H9 (cell line): ENCODE data around the gene MARCHF3. TPM values are rescaled to one million over a fixed set of nuclear protein-coding genes. Genes with fewer than 3 reads are reported as not detected.

Experiments
- DNase-seq: peaks from one replicate; pipeline ENCODE4 v3.0.0-alpha.2; 2017
- H2AFZ ChIP-seq: one replicate; pipeline ENCODE4 v1.6.1; 2013; ENCODE audit warnings: mild to moderate bottlenecking, low read length, control low read depth, moderate library complexity
- H2AK5ac ChIP-seq: 2 replicates; pipeline ENCODE4 v1.6.1; 2013; ENCODE audit warnings: low read length, control low read depth, mixed read lengths; ENCODE audit not compliant: insufficient read length
- H2BK120ac ChIP-seq: one replicate; pipeline ENCODE4 v1.6.1; 2013; ENCODE audit warnings: low read depth, mild to moderate bottlenecking, low read length, control low read depth, inconsistent platforms; ENCODE audit not compliant: poor library complexity, severe bottlenecking
- H2BK12ac ChIP-seq: 2 replicates; pipeline ENCODE4 v1.6.1; 2013; ENCODE audit warnings: low read length, control low read depth, mixed read lengths, low read depth; ENCODE audit not compliant: insufficient read length
- H2BK15ac ChIP-seq: 2 replicates; pipeline ENCODE4 v1.6.1; 2013; ENCODE audit warnings: low read depth, low read length, control low read depth
- H2BK20ac ChIP-seq: one replicate; pipeline ENCODE4 v1.6.1; 2013; ENCODE audit warnings: low read depth, mild to moderate bottlenecking, low read length, control low read depth, inconsistent platforms; ENCODE audit not compliant: poor library complexity, severe bottlenecking
- H2BK5ac ChIP-seq: 2 replicates; pipeline ENCODE4 v1.6.1; 2013; ENCODE audit warnings: low read length, control low read depth, mixed read lengths; ENCODE audit not compliant: insufficient read length
- H3K14ac ChIP-seq: 2 replicates; pipeline ENCODE4 v1.6.1; 2013; ENCODE audit warnings: low read length, control low read depth; ENCODE audit not compliant: insufficient read depth
- H3K18ac ChIP-seq: 2 replicates; pipeline ENCODE4 v1.6.1; 2013; ENCODE audit warnings: low read depth, mild to moderate bottlenecking, mixed read lengths, low read length, control low read depth; ENCODE audit not compliant: insufficient read length
- H3K23ac ChIP-seq: 2 replicates; pipeline ENCODE4 v1.6.1; 2013; ENCODE audit warnings: low read length, control low read depth, mixed read lengths, low read depth; ENCODE audit not compliant: insufficient read length
- H3K23me2 ChIP-seq: 2 replicates; pipeline ENCODE4 v1.6.1; 2013; ENCODE audit warnings: low read depth, mild to moderate bottlenecking, mixed read lengths, low read length, control low read depth; ENCODE audit not compliant: insufficient read length, poor library complexity, severe bottlenecking
- H3K27ac ChIP-seq: 2 replicates; pipeline ENCODE4 v1.5.1; 2013; ENCODE audit warnings: low read length, control low read depth, mixed read lengths, low read depth; ENCODE audit not compliant: insufficient read length
- H3K27me3 ChIP-seq: 2 replicates; pipeline ENCODE4 v1.6.1; 2013; ENCODE audit warnings: low read length, control low read depth, inconsistent platforms; ENCODE audit not compliant: insufficient read depth
- H3K4ac ChIP-seq: 2 replicates; pipeline ENCODE4 v1.6.1; 2013; ENCODE audit warnings: low read depth, mild to moderate bottlenecking, control low read depth, inconsistent platforms, low read length, moderate library complexity
- H3K4me1 ChIP-seq: 2 replicates; pipeline ENCODE4 v1.6.1; 2013; ENCODE audit warnings: low read length, control low read depth, inconsistent platforms; ENCODE audit not compliant: insufficient read depth
- H3K4me2 ChIP-seq: 2 replicates; pipeline ENCODE4 v1.6.1; 2013; ENCODE audit warnings: low read length, control low read depth, mixed read lengths; ENCODE audit not compliant: insufficient read length, insufficient read depth
- H3K56ac ChIP-seq: 2 replicates; pipeline ENCODE4 v1.6.1; 2013; ENCODE audit warnings: low read depth, mild to moderate bottlenecking, mixed read lengths, low read length, control low read depth; ENCODE audit not compliant: insufficient read length
- H3K79me1 ChIP-seq: 2 replicates; pipeline ENCODE4 v1.6.1; 2013; ENCODE audit warnings: low read depth, mild to moderate bottlenecking, moderate library complexity, low read length, control low read depth, inconsistent platforms; ENCODE audit not compliant: insufficient read depth, poor library complexity, severe bottlenecking
- H3K79me2 ChIP-seq: 2 replicates; pipeline ENCODE4 v1.6.1; 2013; ENCODE audit warnings: low read length, control low read depth, inconsistent platforms; ENCODE audit not compliant: insufficient read depth
- H3K9ac ChIP-seq: 2 replicates; pipeline ENCODE4 v1.6.1; 2013; ENCODE audit warnings: low read length, control low read depth, mixed read lengths; ENCODE audit not compliant: insufficient read length; ENCODE audit errors: extremely low read depth
- H3K9me3 ChIP-seq: one replicate; pipeline ENCODE4 v1.6.1; 2013; ENCODE audit warnings: low read depth, low read length, inconsistent platforms; ENCODE audit not compliant: control insufficient read depth
- H3T11ph ChIP-seq: one replicate; pipeline ENCODE4 v1.6.1; 2013; ENCODE audit warnings: mild to moderate bottlenecking, low read length, control low read depth, inconsistent platforms
- H4K20me1 ChIP-seq: one replicate; pipeline ENCODE4 v1.6.1; 2013; ENCODE audit not compliant: control insufficient read depth, insufficient read length, insufficient read depth
- H4K5ac ChIP-seq: 2 replicates; pipeline ENCODE4 v1.6.1; 2013; ENCODE audit warnings: low read depth, mild to moderate bottlenecking, mixed read lengths, low read length, control low read depth; ENCODE audit not compliant: insufficient read length
- H4K8ac ChIP-seq: replicated peaks from 2 replicates; pipeline ENCODE4 v1.6.1; 2013; ENCODE audit warnings: low read length, control low read depth, mixed read lengths, low read depth; ENCODE audit not compliant: insufficient read length
- H4K91ac ChIP-seq: 2 replicates; pipeline ENCODE4 v1.6.1; 2013; ENCODE audit warnings: low read depth, mild to moderate bottlenecking, moderate library complexity, mixed read lengths, low read length, control low read depth; ENCODE audit not compliant: insufficient read length
- H3K27ac Mint-ChIP-seq, 3 experiments: 2 replicates in 2 of 3; 3 replicates in 1 of 3; pipeline ENCODE4 v1.8.0; 2020 to 2021; ENCODE audit warnings: mixed read lengths in 3 of 3, mild to moderate bottlenecking in 1 of 3, moderate library complexity in 1 of 3
- H3K27me3 Mint-ChIP-seq: 2 replicates; pipeline ENCODE4 v1.8.0; 2021; ENCODE audit warnings: low read depth, mild to moderate bottlenecking, moderate library complexity, mixed read lengths
- H3K36me3 Mint-ChIP-seq, 3 experiments: 2 replicates in 2 of 3; 3 replicates in 1 of 3; pipeline ENCODE4 v1.8.0; 2020 to 2021; ENCODE audit warnings: low read depth in 3 of 3, mixed read lengths in 3 of 3; ENCODE audit not compliant: insufficient read depth in 1 of 3
- H3K4me1 Mint-ChIP-seq, 2 experiments: 2 replicates each; pipeline ENCODE4 v1.8.0; 2020; ENCODE audit warnings: mixed read lengths in 2 of 2
- H3K4me3 Mint-ChIP-seq, 2 experiments: 2 replicates in 1 of 2; 3 replicates in 1 of 2; pipeline ENCODE4 v1.8.0; 2020 to 2021; ENCODE audit warnings: mild to moderate bottlenecking in 2 of 2, mixed read lengths in 2 of 2, moderate library complexity in 1 of 2
- H3K9me3 Mint-ChIP-seq, 2 experiments: 2 replicates in 1 of 2; 3 replicates in 1 of 2; pipeline ENCODE4 v1.8.0; 2020; ENCODE audit warnings: mild to moderate bottlenecking in 2 of 2, mixed read lengths in 2 of 2, moderate library complexity in 1 of 2
- WGBS: extraction: QIAGEN DNeasy Blood & Tissue Kit; methylation state at CpG from one replicate; pipeline ENCODE4 v1.1.7; 2013; ENCODE audit warnings: missing lambda C conversion rate, low lambda C conversion rate, mixed read lengths; ENCODE audit not compliant: insufficient read length; ENCODE audit errors: extremely low coverage; 5-methylcytosine and 5-hydroxymethylcytosine counted together
- total RNA-seq: library from RNA; stranded (reverse); gene quantifications from 2 replicates; pipeline ENCODE4 v1.2.1, GENCODE V29; 2021
- TF ChIP-seq, protein P1 (sequence below): fragments of 200-600 bp; sonication (generic); conservative IDR thresholded peaks from 3 replicates; pipeline ENCODE4 v1.8.0; 2021; ENCODE audit warnings: antibody characterized with exemption, mild to moderate bottlenecking

The MARCHF3 gene
- total RNA-seq, 1 experiment from 2014 or later, result 17.7 TPM

GRCh38 chr5:127061537-127061936, 31.2 kb upstream of the MARCHF3 start:
- Histone ChIP-seq H3K23me2 (no peaks in the 10 kb centered on the region), H3T11ph (no peak overlapping the region), H4K8ac (no peak overlapping the region), H4K20me1 (no peaks in the 10 kb centered on the region), H3K79me2 (no peaks in the 10 kb centered on the region), H3K56ac (no peak overlapping the region), H3K14ac (no peak overlapping the region), H2BK12ac (no peak overlapping the region), H2BK120ac (no peak overlapping the region), H4K91ac (no peak overlapping the region), H3K4me1 (no peaks in the 10 kb centered on the region), H3K23ac (no peak overlapping the region), H3K4ac (no peak overlapping the region), H3K27ac (no peak overlapping the region), H3K79me1 (no peaks in the 10 kb centered on the region), H2BK20ac (no peak overlapping the region), H3K9me3 (no peaks in the 10 kb centered on the region), H2BK5ac (no peak overlapping the region), H2BK15ac (no peak overlapping the region), H2AK5ac (no peak overlapping the region), H3K18ac (no peak overlapping the region), H4K5ac (no peak overlapping the region), H3K27me3 (no peaks in the 10 kb centered on the region), H3K4me2 (no peak overlapping the region), H3K9ac (no peak overlapping the region), H2AFZ (no peak overlapping the region)
- Mint-ChIP-seq H3K27ac (no peak overlapping the region; a peak in 1 of 7 replicates), H3K9me3 (peaks cover under 1% of the 10 kb centered on the region in 2 experiments; a peak in 3 of 5 replicates), H3K27me3 (no peaks in the 10 kb centered on the region), H3K36me3 (peaks cover 0 to 2% (median under 1%) of the 10 kb centered on the region in 3 experiments; a peak in 4 of 7 replicates), H3K4me1 (peaks cover 9 to 12% of the 10 kb centered on the region in 2 experiments; a peak in 3 of 4 replicates), H3K4me3 (no peak overlapping the region)
- TF ChIP-seq, protein P1, sequence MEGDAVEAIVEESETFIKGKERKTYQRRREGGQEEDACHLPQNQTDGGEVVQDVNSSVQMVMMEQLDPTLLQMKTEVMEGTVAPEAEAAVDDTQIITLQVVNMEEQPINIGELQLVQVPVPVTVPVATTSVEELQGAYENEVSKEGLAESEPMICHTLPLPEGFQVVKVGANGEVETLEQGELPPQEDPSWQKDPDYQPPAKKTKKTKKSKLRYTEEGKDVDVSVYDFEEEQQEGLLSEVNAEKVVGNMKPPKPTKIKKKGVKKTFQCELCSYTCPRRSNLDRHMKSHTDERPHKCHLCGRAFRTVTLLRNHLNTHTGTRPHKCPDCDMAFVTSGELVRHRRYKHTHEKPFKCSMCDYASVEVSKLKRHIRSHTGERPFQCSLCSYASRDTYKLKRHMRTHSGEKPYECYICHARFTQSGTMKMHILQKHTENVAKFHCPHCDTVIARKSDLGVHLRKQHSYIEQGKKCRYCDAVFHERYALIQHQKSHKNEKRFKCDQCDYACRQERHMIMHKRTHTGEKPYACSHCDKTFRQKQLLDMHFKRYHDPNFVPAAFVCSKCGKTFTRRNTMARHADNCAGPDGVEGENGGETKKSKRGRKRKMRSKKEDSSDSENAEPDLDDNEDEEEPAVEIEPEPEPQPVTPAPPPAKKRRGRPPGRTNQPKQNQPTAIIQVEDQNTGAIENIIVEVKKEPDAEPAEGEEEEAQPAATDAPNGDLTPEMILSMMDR, result no peak
- no peak for DNase-seq
- WGBS, result no CpG with 5 or more reads among the region's 1 CpG
